Measurements from ENCODE around the gene MATK. TPM values are rescaled to one million over a fixed set of nuclear protein-coding genes. Genes with fewer than 3 reads are reported as not detected.

Gene MATK
- total RNA-seq, 1 experiment from 2014 or later, result 0.21 TPM

DNA sequence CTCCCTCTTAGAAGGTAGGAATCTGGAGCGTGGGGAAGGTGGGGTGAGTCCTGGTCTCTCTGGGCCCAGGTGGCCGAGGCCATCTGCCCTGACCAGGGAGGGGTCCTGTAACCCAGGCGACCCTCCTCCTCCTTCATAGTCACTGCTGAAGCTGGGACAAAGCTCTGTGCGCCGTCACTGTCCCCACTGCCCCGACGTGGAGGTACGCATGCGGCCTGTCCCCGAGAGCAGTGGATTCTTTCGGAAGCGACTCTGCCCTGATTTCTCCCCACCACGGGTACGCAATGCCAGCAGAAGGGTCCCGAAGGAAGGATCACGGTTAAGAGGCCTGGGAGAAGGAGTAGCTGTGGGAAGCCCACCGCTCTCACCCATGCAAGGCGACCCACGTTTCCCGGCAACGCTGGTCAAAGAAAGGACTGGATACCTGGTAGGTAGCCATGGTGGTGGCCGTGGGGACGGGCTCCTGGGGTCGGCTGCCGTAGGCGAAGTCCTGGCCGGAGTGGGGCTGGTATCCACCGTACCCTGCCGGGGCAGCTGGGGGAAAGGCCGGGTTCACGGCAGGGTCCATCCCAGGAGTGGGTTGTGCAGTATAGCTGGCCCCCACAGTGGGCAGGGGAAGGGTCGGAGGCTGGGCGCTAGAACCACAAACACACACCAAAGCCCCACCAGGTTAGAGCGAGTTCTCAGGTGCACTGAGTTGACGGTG is 48.3 kb upstream of the MATK start:
- Histone ChIP-seq H3K36me3 (ENCODE audit: control insufficient read depth, insufficient read depth, low read length) (no peaks in the 10 kb centered on the region), H3K9me3 (ENCODE audit: control insufficient read depth, insufficient read depth, low read depth, low read length) (no peaks in the 10 kb centered on the region), H3K27ac (ENCODE audit: low read length) (no peak overlapping the region), H3K27me3 (ENCODE audit: control insufficient read depth, insufficient read depth, low read length) (no peaks in the 10 kb centered on the region), H3K4me3 (ENCODE audit: low read depth in 2 of 2, low read length in 2 of 2) (no peak overlapping the region), H3K4me1 (ENCODE audit: control insufficient read depth, insufficient read depth, low read length) (no peaks in the 10 kb centered on the region)
- intact Hi-C loops (cut with micrococcal nuclease; ENCODE audit: unreplicated experiment) (no loop called here), in situ Hi-C loops (cut with HindIII; ENCODE audit: low pct_unique_long_range_greater_than_20kb, low sequenced_read_pairs) (no loop called here)
- DNase-seq (ENCODE audit: low read depth, low spot score), result no peak
- no TSS peak for BruUV-seq (replicated peaks)
- TF ChIP-seq POLR2AphosphoS5 (IDR thresholded peaks at IDR 0.05; ENCODE audit: low read depth, low read length), result no peak
- TF ChIP-seq CTCF (IDR thresholded peaks at IDR 0.05), result no peak
- no peak for TF ChIP-seq TCF7L2 (IDR thresholded peaks at IDR 0.05; ENCODE audit: low read depth, low read length)
- TF ChIP-seq SIN3A (IDR thresholded peaks at IDR 0.05; ENCODE audit: borderline replicate concordance, insufficient read depth, low read depth, low read length), result no peak
- TF ChIP-seq REST (IDR thresholded peaks at IDR 0.05; ENCODE audit: insufficient read depth in 1 of 2, low read depth in 2 of 2, low read length in 1 of 2), result no peak
- CTCF ChIA-PET, result interaction anchor here (0.5 kb wide), 1 partner anchor 1417 kb away, joined by 8 read pairs; no protein-coding TSS in a partner anchor
- POLR2A ChIA-PET, result no interaction called here
- ATAC-seq, result no peak

GRCh38 chr19:3833578-3834348 is 47.6 kb upstream of the MATK start:
- ChIA-PET CTCF (interaction anchor here (0.5 kb wide), 1 partner anchor 1418 kb away, joined by 8 read pairs; no protein-coding TSS in a partner anchor), POLR2A (no interaction called here)
- DNase-seq (ENCODE audit: low read depth, low spot score) (no peak), ATAC-seq (no peak)
- H3K27me3 ChIP-seq (ENCODE audit: control insufficient read depth, insufficient read depth, low read length), result no peaks in the 10 kb centered on the region
- BruUV-seq (replicated peaks), result no TSS peak
- H3K36me3 ChIP-seq (ENCODE audit: control insufficient read depth, insufficient read depth, low read length), result no peaks in the 10 kb centered on the region
- no peaks in the 10 kb centered on the region for H3K4me1 ChIP-seq (ENCODE audit: control insufficient read depth, insufficient read depth, low read length)
- no peak overlapping the region for H3K27ac ChIP-seq (ENCODE audit: low read length)
- no peaks in the 10 kb centered on the region for H3K9me3 ChIP-seq (ENCODE audit: control insufficient read depth, insufficient read depth, low read depth, low read length)
- intact Hi-C loops (cut with micrococcal nuclease; ENCODE audit: unreplicated experiment), result no loop called here
- no peak for TF ChIP-seq TCF7L2 (IDR thresholded peaks at IDR 0.05; ENCODE audit: low read depth, low read length)
- no peak for TF ChIP-seq REST (IDR thresholded peaks at IDR 0.05; ENCODE audit: insufficient read depth in 1 of 2, low read depth in 2 of 2, low read length in 1 of 2)
- TF ChIP-seq CTCF (IDR thresholded peaks at IDR 0.05), result no peak
- no peak for TF ChIP-seq POLR2AphosphoS5 (IDR thresholded peaks at IDR 0.05; ENCODE audit: low read depth, low read length)
- no peak for TF ChIP-seq SIN3A (IDR thresholded peaks at IDR 0.05; ENCODE audit: borderline replicate concordance, insufficient read depth, low read depth, low read length)
- in situ Hi-C loops (cut with HindIII; ENCODE audit: low pct_unique_long_range_greater_than_20kb, low sequenced_read_pairs), result no loop called here
- no peak overlapping the region for H3K4me3 ChIP-seq (ENCODE audit: low read depth in 2 of 2, low read length in 2 of 2)

All from Panc1 (cell line).